K562 (cell line): Measurements from ENCODE around the gene HSD17B11. TPM values are rescaled to one million over a fixed set of nuclear protein-coding genes. Genes with fewer than 3 reads are reported as not detected.

Experiments
- ERF ChIP-seq: fragments of 450-650 bp; formaldehyde crosslinking; IDR thresholded peaks from 2 replicates; pipeline ENCODE4 v1.4.0; 2020; ENCODE audit warnings: mild to moderate bottlenecking, mixed read lengths
- ESRRB ChIP-seq: fragments of 250-450 bp; sonication (Bioruptor Pico); IDR thresholded peaks from 2 replicates; pipeline ENCODE4 v1.5.0; 2020; ENCODE audit warnings: mild to moderate bottlenecking, moderate library complexity, borderline replicate concordance
- HDAC6 ChIP-seq: IDR thresholded peaks from 2 replicates; pipeline ENCODE4 v1.6.1; 2012; ENCODE audit warnings: low read depth, mild to moderate bottlenecking, control low read depth, inconsistent platforms, low read length, moderate library complexity
- HMBOX1 ChIP-seq: sonication (generic); IDR thresholded peaks from 2 replicates; pipeline ENCODE4 v1.6.1; 2016
- KAT2B ChIP-seq: IDR thresholded peaks from one replicate; pipeline ENCODE4 v1.6.1; 2012; ENCODE audit warnings: low read depth, mild to moderate bottlenecking, control low read depth, inconsistent platforms, low read length, moderate library complexity
- LCOR ChIP-seq: sonication (generic); formaldehyde crosslinking; IDR thresholded peaks from 2 replicates; pipeline ENCODE4 v1.8.0; 2022; ENCODE audit warnings: mild to moderate bottlenecking, missing genetic modification reagents
- MCM7 ChIP-seq, 2 experiments: fragments of 450-650 bp; IDR thresholded peaks; 2 replicates each; pipeline ENCODE4 v1.6.1; 2016 to 2018
- NR0B1 ChIP-seq: fragments of 450-650 bp; IDR thresholded peaks from one replicate; pipeline ENCODE4 v1.6.1; 2018; ENCODE audit warnings: mild to moderate bottlenecking, moderate library complexity; ENCODE audit not compliant: partially characterized antibody
- PCBP2 ChIP-seq: fragments of 200-400 bp; formaldehyde crosslinking; IDR thresholded peaks from 2 replicates; pipeline ENCODE4 v1.6.1; 2018; ENCODE audit warnings: low read length, low read depth, mild to moderate bottlenecking, moderate library complexity; ENCODE audit not compliant: poor library complexity, severe bottlenecking
- POLR2AphosphoS2 ChIP-seq: IDR thresholded peaks from 2 replicates; pipeline ENCODE4 v1.6.1; 2012; ENCODE audit warnings: low read length, improper control_type of control experiment
- SIN3A ChIP-seq, 2 experiments: fragments of 150-350 bp in 1 of 2; IDR thresholded peaks; 2 replicates each; pipeline ENCODE4 v1.6.1; 2011 to 2016; ENCODE audit warnings: borderline replicate concordance in 2 of 2, low read depth in 2 of 2, low read length in 2 of 2, mild to moderate bottlenecking in 2 of 2, moderate library complexity in 2 of 2; ENCODE audit not compliant: control insufficient read depth in 1 of 2
- SNAPC5 ChIP-seq: fragments of 250-450 bp; sonication (Bioruptor Pico); IDR thresholded peaks from 2 replicates; pipeline ENCODE4 v1.8.0; 2021; ENCODE audit warnings: moderate library complexity, mild to moderate bottlenecking, inconsistent platforms
- TCFL5 ChIP-seq: fragments of 250-450 bp; sonication (Bioruptor Pico); conservative IDR thresholded peaks from 2 replicates; pipeline ENCODE4 v1.6.1; 2021; ENCODE audit warnings: mild to moderate bottlenecking, moderate library complexity, matching md5 sums
- THRAP3 ChIP-seq: fragments of 450-650 bp; IDR thresholded peaks from 2 replicates; pipeline ENCODE4 v1.6.1; 2016; ENCODE audit warnings: mild to moderate bottlenecking, inconsistent platforms, borderline replicate concordance
- TSHZ1 ChIP-seq: fragments of 250-450 bp; sonication (Bioruptor Pico); IDR thresholded peaks from 2 replicates; pipeline ENCODE4 v1.4.0; 2020; ENCODE audit warnings: mild to moderate bottlenecking, moderate library complexity
- ZNF217 ChIP-seq: sonication (generic); formaldehyde crosslinking; IDR thresholded peaks from 2 replicates; pipeline ENCODE4 v1.8.0; 2022; ENCODE audit warnings: mild to moderate bottlenecking, missing genetic modification reagents
- polyA plus RNA-seq, 8 experiments: library from polyadenylated mRNA; depleted of rRNA in 4 of 8; stranded (reverse) in 5 of 8; unstranded in 3 of 8; fragments of >200 nt; fragmentation: Nextera tagmentation in 2 of 8; fragmentation: Illumina TruSeq in 1 of 8; extraction: Ambion mirVana in 2 of 8; extraction: Trizol in 1 of 8; gene quantifications; 2 replicates each; pipeline versions ENCODE4 v1.2.1 to v1.2.3, GENCODE V29; 2011 to 2014; ENCODE audit warnings: inconsistent platforms in 1 of 8, missing spikeins in 1 of 8
- total RNA-seq, 7 experiments: library from RNA; depleted of rRNA in 6 of 7; stranded (reverse); fragments of >200 nt in 6 of 7; fragmentation: Illumina TruSeq in 2 of 7; extraction: Trizol in 2 of 7; gene quantifications; 2 replicates each; pipeline versions ENCODE4 v1.2.1 to v1.2.3, GENCODE V29; 2011 to 2021; ENCODE audit warnings: low replicate concordance in 1 of 7
- TF ChIP-seq, protein P1 (sequence below): fragments of 450-650 bp; IDR thresholded peaks from 2 replicates; pipeline ENCODE4 v1.6.1; 2016
- TF ChIP-seq, protein P2 (sequence below): fragments of 450-650 bp; formaldehyde crosslinking; conservative IDR thresholded peaks from 2 replicates; pipeline ENCODE4 v1.4.0; 2022; ENCODE audit warnings: mild to moderate bottlenecking, missing genetic modification characterization

The HSD17B11 gene
- total and polyA plus RNA-seq, 9 of the 15 experiments (the other 6 are each of a cell fraction or from before 2014, with no cell fraction given): 26.0 to 108 (median 81.0) TPM

GRCh38 chr4:87422104-87423052 is 31.4 kb upstream of the HSD17B11 start, which contains the start of gene NUDT9 (continued):
- TF ChIP-seq SIN3A (IDR thresholded peaks at IDR 0.05; ENCODE audit: borderline replicate concordance in 2 of 2, control insufficient read depth in 1 of 2, low read depth in 2 of 2, low read length in 2 of 2): peak in 1 of 2 experiments; percentile 6; a peak in 1 of 4 replicates
- no peak for TF ChIP-seq KAT2B
- no peak for TF ChIP-seq ERF
- TF ChIP-seq HMBOX1: no peak
- TF ChIP-seq, protein P1, sequence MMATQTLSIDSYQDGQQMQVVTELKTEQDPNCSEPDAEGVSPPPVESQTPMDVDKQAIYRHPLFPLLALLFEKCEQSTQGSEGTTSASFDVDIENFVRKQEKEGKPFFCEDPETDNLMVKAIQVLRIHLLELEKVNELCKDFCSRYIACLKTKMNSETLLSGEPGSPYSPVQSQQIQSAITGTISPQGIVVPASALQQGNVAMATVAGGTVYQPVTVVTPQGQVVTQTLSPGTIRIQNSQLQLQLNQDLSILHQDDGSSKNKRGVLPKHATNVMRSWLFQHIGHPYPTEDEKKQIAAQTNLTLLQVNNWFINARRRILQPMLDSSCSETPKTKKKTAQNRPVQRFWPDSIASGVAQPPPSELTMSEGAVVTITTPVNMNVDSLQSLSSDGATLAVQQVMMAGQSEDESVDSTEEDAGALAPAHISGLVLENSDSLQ: peak; percentile 64
- TF ChIP-seq LCOR (CRISPR knock-in tag): peak; percentile 85
- TF ChIP-seq TCFL5: no peak
- TF ChIP-seq PCBP2: no peak
- TF ChIP-seq, protein P2, sequence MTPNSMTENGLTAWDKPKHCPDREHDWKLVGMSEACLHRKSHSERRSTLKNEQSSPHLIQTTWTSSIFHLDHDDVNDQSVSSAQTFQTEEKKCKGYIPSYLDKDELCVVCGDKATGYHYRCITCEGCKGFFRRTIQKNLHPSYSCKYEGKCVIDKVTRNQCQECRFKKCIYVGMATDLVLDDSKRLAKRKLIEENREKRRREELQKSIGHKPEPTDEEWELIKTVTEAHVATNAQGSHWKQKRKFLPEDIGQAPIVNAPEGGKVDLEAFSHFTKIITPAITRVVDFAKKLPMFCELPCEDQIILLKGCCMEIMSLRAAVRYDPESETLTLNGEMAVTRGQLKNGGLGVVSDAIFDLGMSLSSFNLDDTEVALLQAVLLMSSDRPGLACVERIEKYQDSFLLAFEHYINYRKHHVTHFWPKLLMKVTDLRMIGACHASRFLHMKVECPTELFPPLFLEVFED (CRISPR knock-in tag): no peak
- no peak for TF ChIP-seq HDAC6
- TF ChIP-seq ZNF217 (CRISPR knock-in tag): no peak
- TF ChIP-seq POLR2AphosphoS2: no peak; the same call in 1 of the 2 replicates
- no peak for TF ChIP-seq THRAP3
- no peak for TF ChIP-seq TSHZ1 (CRISPR knock-in tag)
- no peak for TF ChIP-seq NR0B1
- TF ChIP-seq ESRRB (CRISPR knock-in tag): no peak
- no peak for TF ChIP-seq SNAPC5 (CRISPR knock-in tag)
- TF ChIP-seq MCM7 (IDR thresholded peaks at IDR 0.05): no peak
